Spleen (tissue), 7 donors: ENCODE data around the gene PITX1.

Experiments used
- POLR2A ChIP-seq, 3 donors: fragments of 450-650 bp; IDR thresholded peaks; one replicate each; pipeline ENCODE4 v1.5.1; 2017; ENCODE audit warnings: antibody characterized with exemption in 3 of 3, mild to moderate bottlenecking in 1 of 3
- TF ChIP-seq, protein P1 (sequence below), 11 experiments: fragments of 200-600 bp in 7 of 11; fragments of 450-650 bp in 4 of 11; sonication (generic) in 4 of 11; IDR thresholded peaks in 8 of 11; conservative IDR thresholded peaks in 3 of 11; 1 replicate in 7 of 11; 2 replicates in 4 of 11; pipeline versions ENCODE4 v1.4.0 to v1.8.0; 2016 to 2021; ENCODE audit warnings: antibody characterized with exemption in 11 of 11, inconsistent platforms in 4 of 11, mild to moderate bottlenecking in 1 of 11
- donor health status: DM: no; HTN: no; CAD: no; lungs with moderate emphysema.
- donor health status: DM: no; HTN: no; CAD: no.
- donor health status: DM: no; HTN: no; CAD: no.

DNA sequence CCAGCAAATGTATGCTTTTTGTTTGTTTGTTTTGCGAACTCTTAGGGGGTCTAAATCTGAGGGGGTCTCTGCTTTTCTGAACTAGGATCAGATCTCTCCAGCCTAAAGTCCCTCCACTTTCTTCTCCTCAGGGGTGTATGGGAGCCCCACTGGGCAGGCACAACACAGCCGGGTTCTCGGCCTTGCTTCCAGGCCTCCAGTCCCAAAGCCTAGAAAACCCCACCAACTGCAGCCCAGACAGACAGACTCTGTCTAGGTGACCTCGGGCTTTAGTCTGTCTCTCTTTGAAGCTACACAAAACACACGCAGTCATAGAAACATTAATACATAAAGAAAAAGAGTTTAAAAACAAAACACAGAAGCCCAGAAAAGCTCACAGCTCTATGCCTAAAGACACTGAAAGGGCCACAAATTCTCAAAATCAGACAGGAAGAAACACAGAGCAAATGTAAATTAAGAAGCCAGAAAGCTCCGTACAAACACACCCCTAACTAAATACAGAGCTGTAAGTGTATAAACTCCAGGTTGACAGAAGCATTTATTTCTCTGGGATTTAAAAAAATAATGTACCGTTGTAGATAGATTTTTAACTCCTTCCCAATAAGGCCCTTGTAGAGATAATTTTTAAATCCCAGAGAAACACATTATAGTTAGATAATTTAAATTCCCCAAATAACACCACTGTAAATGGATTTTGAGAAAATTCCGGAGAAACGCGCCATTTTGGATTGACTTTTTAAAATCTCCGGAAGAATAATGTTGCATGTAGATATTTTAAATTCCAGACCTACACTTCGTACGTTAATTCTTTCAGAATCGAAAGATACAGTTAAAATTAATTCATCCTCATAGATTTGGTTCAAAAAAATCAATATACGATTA lies 2.0 kb downstream of the PITX1 start:
- TF ChIP-seq, protein P1, sequence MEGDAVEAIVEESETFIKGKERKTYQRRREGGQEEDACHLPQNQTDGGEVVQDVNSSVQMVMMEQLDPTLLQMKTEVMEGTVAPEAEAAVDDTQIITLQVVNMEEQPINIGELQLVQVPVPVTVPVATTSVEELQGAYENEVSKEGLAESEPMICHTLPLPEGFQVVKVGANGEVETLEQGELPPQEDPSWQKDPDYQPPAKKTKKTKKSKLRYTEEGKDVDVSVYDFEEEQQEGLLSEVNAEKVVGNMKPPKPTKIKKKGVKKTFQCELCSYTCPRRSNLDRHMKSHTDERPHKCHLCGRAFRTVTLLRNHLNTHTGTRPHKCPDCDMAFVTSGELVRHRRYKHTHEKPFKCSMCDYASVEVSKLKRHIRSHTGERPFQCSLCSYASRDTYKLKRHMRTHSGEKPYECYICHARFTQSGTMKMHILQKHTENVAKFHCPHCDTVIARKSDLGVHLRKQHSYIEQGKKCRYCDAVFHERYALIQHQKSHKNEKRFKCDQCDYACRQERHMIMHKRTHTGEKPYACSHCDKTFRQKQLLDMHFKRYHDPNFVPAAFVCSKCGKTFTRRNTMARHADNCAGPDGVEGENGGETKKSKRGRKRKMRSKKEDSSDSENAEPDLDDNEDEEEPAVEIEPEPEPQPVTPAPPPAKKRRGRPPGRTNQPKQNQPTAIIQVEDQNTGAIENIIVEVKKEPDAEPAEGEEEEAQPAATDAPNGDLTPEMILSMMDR (IDR thresholded peaks at IDR 0.05 in 8 of 11, conservative IDR thresholded peaks at IDR 0.05 in 3 of 11) = no peak
- TF ChIP-seq POLR2A (IDR thresholded peaks at IDR 0.05) = no peak
